Fibroblast of skin of abdomen (primary cell): Measurements from ENCODE around the gene SLC25A22.

ENCODE experiments used
- DNase-seq: peaks from one replicate; pipeline ENCODE4 v3.0.0-alpha.2; 2013

Gene SLC25A22

DNA sequence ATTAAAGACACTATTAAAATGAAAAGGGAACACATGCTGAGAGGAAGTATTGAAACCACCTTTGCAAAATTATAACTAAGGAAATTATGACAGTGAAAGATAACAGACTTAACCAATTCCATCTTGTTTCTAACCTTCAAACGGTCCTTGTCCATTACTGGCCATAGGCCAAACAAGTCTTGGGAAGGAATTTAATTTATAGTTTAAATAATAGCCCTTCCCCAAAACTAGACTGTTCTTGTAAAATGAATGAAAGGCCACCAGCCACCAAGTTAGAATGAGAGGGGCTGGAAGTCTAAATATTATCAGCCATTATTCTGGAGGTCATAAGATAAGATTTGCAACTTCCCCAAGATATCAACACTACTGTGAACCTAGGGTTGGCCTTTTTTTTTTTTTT, 52.7 kb downstream of the SLC25A22 start:
- DNase-seq: no peak

DNA sequence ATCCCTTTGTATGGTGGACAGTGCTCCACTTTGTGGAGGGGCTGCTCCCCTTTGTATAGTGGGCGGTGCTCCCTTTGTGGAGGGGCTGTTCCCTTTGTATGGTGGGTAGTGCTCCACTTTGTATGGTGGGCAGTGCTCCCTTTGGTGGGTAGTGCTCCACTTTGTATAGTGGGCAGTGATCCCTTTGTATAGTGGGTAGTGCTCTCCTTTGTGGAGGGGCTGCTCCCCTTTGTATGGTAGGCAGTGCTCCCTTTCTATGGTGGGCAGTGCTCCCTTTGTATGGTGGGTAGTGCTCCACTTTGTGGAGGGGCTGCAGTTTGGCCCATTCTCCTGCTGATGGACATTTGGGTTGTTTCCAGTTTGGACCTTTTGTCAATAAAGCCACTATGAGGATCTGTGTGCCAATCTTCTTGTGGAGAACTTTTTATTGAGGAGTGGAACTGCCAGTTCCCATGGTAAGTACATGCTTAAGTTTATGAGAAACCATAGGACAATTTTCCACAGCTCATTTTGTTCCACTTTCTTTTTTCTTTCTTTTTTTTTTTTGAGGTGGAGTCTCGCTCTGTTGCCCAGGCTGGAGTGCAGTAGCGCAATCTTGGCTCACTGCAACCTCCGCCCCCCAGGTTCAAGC, 55.4 kb downstream of the SLC25A22 start:
- no peak for DNase-seq

DNA sequence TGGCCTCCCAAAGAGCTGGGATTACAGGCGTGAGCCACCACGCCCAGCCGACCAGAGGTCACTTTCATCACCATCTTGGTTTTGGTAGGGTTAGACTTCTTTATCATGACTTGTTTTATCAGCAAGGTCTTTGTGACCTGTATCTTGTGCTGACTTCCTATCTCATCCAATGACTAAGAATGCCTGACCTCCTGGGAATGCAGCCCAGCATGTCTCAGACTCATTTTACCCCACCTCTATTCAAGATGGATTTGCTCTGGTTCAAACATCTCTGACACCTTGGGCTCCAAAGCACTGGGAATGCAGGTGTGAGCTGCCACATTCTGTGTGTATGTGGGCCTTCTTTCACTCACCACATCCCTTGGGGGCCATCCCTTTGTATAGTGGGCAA, 55.9 kb downstream of the SLC25A22 start:
- DNase-seq: no peak
